ENCODE measurements around the gene SOCS1.
"Not testable (repeated sequence)": the region's sequence is repeated elsewhere in the genome, so short reads cannot be mapped to it uniquely, and the experiment has no call there.

The SOCS1 gene, protein sequence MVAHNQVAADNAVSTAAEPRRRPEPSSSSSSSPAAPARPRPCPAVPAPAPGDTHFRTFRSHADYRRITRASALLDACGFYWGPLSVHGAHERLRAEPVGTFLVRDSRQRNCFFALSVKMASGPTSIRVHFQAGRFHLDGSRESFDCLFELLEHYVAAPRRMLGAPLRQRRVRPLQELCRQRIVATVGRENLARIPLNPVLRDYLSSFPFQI

DNA sequence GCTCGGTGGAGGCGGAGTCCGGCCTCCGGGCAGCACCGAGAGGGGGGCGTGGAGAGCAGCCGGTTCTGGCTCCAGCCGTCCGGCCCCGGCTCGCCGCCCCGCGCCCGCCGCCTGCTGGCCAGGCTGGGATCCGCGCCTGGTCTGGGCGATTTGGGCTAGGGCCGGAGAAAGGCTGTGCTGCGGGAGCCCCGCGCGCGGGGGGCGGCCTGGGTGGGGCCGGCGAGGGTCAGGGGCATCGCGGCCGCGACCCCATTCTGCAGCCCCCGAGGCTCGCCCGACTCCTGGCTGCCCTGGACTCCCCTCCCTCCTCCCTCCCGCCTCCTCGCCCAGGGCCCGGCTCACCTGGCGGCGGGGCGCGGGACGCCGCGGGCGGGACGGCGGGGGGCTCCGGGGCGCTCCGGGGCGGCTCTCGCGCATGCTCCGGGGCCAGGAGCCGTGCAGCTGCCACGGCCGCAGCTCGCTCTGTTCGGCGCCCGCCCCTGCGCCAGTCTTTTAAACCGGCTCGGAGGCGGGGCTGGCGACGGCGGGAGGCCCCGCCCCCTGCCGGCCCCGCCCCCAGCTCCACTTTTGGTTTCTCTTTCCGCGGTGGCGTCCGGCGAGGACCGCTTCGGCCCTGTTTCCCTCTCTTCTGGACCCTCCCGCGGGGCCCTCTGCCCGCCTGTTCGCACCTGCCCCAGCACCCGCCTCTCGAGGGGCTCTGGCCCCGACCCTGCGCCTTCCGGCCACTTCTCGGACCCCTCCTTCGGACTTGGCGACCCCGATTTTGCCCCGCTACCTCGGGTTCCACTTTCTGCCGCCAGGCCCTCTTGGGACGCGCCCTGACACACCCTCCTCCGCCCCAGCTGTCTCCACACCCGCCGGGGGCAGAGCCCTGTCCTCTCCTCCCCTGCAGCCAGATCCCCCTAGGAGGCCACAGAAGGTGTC, at the start of gene SOCS1:
SOCS1 (minus strand) TSS at position 468 of the 924 bp plus-strand sequence. CDS start 726 bp downstream, outside the sequence.
- in situ Hi-C loops (cut with MboI; ENCODE audit: low sequenced_read_pairs) = loop anchor here (10.0 kb wide), 1 partner anchor 281 kb away; no protein-coding TSS in a partner anchor

DNA sequence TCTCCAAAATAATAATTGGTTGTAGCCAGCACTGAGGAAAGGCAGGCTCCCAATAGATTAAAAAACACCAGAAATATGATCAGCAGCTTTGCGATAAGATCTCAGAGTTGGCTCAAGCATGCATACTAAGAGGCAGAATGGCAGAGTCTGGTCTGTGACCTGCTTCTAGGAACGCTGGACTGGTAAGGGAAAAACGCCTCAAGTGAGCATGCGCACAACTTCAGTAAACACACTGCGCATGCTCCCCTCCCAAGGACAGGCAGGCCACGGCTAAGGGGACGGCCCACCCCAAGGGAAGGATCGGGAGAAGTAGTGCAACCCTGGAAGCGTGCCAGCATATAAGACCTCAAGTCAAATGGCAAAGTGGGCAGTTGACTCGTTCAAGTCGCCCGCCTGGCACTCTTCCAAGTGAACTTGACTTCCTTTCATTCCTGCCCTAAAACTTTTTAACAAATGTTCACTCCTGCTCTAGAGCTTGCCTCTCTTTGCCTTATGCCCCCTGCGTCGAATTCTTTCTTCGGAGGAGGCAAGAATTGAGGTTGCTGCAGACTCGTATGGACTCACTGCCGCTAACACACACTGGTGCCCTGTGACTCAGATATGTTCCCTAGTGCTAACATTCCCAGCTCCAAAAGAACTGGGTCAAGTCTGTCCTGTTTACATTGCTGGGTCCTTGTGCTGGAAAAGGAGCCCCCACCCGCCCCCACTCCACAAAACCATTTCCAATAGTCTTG, 47.6 kb upstream of the SOCS1 start:
- in situ Hi-C loops (cut with MboI; ENCODE audit: low sequenced_read_pairs) = no loop called here

DNA sequence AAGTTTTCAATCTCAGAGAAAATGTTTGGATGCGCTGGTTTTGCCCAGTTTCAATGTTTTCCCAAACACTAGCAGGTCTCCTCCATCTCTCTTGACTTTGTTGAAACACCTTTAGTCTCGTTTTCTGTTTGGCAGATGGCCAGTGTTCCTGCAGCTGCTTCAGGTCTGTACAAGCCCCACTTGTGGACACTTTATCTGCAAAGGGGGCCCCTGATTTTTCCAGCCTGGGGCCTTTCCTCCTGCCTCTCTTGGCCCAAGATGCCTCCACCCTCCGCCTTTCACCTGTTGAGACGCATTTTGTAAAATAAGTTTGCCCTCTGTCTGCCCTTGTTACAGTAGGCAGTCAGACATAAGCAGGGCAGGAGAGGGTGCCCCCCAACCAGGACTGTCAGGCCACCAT, 47.0 kb upstream of the SOCS1 start:
- in situ Hi-C loops (cut with MboI; ENCODE audit: low sequenced_read_pairs) = no loop called here

DNA sequence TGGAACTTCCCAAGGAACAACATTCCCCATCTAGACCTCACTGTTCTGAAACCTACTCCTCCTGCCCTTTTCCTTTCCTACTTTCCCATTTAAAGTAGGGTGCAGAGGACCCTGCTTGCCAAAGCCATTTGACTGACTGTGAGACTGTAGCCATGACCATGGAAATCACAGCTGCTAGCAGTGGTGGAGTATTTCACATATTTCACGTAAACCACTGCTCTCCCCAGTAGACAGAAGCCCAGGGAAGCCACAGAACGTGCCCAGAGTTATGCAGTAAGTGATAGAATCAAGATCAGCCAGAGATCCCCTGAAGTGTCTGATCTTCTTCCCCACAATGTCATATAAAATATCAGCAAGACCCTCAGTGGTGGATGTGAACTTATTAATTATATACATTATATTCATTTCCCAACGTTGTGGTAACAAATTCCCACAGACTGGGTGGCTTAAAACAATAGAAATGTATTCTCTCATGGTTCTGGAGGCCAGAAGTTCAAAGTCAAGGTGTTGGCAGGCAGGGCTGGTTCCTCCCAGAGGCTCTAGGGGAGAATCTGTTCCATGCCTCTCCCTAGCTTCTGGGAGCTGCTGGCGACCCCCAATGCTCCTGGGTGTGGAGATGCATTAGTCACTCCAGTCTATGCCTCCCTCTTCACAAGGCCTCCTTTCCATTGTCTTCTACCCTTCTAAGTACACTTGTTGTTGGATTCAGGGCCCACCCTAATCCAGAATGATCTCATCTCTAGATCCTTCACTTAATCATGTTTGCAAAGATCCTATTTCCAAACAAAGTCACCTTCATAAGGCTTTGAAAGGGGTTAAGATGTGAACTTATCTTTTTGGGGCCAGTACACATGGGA, 45.9 kb upstream of the SOCS1 start:
- in situ Hi-C loops (cut with MboI; ENCODE audit: low sequenced_read_pairs) = no loop called here

DNA sequence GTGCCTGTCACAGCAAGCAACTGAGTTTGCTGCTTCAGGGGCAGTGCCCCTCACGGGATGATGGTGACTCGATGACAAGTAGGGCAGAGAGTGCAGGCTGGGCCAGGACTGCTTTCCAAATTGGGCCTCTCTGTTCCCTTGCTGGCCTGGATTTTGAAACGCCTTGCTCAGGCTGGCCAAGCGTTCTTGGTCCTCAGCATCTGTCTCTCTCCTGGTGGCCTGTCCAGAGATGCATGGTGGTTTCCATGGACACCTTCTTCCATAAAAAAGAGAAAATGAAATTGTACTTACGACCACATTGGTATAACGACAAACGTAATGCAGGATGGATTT, 44.5 kb upstream of the SOCS1 start:
- in situ Hi-C loops (cut with MboI; ENCODE audit: low sequenced_read_pairs) = no loop called here

DNA sequence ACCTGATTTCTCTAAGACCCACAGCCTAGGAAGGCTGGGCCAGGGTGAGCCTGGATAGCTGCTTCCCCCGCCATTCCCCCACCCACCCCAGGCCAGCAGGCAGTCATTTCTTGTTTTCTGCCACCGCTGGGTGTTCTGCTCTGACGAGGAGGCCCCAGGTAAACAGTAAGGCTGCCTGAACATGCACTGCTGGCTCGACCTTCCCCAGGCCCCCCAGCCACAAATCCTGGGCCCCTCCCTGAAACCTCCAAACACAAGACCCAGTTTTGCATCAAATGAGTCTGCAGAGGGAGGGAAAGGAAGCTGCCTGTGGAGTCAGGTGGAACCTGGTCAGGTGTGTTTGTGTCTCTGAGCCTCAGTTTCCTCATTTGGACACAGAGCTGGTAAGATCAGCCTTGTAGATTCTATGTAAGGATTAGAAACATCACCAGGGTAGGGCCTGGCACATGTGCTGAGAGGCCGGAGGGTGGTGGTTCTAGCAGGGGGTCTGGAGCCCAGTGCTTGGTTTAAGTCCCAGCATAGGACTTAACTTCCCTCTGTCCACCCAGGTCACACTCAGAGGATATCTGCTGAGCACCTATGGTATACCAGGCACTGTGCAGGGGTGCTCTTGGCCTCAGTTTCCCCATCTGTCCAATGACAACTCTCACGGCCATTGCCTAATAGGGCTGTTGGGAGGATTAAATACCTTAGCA, 44.0 kb upstream of the SOCS1 start:
- in situ Hi-C loops (cut with MboI; ENCODE audit: low sequenced_read_pairs) = no loop called here

DNA sequence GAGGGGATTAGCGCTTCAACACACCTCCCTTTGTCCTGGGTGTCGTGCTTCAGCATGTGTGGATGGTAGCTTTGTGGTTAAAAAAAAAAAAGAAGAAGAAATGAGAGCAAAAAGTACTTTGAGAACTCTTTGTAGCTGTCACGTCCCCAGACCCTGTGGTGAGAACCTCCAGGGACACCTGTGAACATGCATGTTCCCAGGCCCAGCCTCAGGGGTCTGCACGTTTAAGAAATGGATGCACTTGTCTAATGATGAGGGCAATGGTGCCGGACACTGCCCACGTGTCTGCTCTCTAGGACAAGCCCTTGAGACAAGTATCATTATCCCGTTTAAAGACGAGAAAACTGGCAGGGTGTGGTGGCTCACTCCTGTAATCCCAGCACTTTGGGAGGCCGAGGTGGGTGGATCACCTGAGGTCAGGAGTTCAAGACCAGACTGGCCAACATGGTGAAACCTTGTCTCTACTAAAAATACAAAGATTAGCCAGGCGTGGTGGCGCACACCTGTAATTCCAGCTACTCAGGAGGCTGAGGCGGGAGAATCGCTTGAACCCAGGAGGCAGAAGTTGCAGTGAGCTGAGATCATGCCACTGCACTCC, 43.0 kb upstream of the SOCS1 start:
- in situ Hi-C loops (cut with MboI; ENCODE audit: low sequenced_read_pairs) = not testable (repeated sequence)

DNA sequence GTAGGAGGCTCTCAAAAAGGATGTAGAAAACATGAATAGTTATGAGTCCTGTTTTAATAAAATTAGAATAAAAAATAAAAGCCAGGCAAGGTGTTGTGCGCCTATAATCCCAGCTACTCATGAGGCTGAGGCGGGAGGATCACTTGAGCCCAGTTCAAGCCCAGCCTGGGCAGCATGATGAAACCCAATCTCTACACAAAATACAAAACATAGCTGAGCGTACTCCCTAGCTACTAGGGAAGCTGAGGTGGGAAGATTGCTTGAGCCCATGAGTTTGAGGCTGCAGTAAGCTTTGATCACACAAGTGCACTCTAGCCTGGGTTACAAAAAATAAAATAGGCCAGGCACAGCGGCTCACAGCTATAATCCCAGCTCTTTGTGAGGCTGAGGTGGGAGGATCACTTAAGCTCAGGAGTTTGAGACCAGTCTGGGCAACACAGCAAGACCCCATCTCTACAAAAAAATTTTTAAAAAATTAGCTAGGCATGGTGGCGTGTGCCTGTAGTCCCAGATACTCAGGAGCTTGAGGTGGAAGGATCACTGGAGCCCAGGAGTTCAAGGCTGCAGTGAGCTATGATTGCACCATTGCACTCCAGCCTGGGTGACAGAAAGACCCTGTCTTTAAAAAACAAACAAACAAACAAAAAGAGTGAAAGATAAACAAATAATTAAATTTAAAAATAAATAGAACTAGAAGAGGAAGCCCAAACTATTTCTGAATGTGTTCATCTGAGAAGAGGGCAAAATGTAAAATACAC, 42.3 kb upstream of the SOCS1 start:
- in situ Hi-C loops (cut with MboI; ENCODE audit: low sequenced_read_pairs) = no loop called here

DNA sequence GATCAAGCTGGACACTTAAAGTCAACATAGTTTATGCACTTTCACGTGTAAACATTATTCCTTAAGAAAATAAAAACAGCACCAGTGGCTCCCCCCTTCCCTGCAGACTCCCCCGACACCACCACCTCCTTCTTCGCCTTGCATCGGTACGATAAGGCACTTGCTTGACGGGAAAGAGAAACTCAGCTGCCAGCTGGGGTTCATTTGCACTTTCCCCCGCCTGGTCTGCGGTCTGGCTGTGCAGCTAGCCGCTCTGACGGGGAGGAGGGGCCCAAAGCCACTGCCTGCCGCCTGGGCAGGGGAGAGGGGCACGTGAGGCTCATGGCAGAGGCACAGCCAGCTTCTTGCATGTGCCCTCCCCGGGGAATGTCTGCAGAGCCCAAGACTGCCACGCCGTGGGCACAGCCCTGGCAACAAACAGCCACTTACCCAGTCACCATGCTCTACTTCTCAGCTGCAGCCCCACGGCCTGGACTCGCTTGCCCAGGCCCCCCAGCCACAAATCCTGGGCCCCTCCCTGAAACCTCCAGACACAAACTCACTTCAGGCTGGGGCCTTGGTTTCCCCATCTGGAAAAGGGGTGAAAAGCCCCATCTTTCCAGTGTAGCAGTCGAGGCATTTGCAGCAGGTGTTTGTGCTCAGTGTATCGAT, 41.6 kb upstream of the SOCS1 start:
- in situ Hi-C loops (cut with MboI; ENCODE audit: low sequenced_read_pairs) = no loop called here

DNA sequence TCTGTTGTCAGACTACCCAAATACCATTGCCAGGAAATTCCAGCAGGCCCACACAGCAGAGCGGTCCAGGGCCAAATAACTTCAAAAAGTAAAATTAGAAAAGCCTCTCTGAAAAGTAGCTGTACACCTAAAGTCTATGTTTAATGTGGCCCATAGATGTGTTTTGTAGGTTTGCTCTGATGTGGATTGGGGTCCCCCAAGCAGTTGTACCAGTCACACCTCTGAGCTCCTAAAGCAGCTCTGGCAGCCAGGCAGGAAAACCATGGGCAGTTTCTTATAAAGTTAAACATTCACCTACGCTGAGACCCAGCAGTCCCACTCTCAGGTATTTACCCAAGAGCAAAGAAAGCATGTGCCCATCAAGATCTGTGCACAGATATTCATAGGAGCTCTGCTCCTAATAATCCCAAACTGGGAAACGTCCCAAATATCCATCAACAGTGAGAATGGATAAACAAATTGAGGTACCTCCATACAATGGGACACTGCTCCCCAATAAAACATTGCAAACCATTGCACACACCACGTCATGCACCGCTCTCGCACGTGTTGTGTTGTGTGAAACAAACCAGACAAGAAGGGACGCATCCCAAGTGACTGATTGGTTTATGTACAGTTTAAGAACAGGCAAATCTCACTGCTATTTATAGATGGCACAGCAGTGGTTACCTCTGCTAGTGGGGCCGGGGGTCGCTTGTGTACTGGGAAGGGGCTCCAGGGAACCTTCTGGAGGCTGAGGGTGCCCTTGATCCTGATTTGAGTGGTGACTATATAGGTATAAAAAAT, 40.9 kb upstream of the SOCS1 start:
- in situ Hi-C loops (cut with MboI; ENCODE audit: low sequenced_read_pairs) = no loop called here

DNA sequence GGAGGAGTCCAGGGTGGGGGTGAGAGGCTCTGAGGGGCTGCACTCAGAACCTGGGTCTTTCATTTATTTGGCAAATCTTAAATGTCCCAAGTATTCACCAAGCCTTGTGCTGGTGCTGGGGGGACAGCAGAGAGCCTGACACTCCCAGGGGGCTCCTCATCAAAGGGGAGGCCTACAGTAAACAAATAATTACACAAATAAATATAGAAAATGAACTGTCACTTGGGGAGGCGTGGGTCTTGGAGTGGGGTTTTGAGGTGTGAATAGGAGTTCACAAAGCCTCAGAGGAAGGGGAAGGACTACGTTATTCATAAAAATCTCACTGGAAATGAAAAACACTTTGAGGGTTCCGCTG, 40.3 kb upstream of the SOCS1 start:
- in situ Hi-C loops (cut with MboI; ENCODE audit: low sequenced_read_pairs) = no loop called here

DNA sequence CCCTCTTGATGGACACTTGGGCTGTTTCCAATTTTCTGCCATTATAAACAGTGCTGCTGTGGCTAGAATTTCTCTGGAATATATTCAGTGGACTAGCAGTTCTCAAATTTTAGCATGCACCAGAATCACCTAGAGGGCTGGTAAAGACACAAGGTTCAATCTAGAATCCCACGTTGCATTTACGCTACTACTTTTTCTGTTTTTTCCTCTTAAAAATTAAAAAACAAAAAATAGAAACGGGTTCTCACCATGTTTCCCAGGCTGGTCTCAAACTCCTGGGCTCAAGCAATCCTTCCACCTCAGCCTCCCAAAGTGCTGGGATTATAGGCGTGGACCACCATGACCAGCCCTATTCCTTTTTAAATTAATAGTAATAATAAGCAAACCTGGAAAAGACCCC, 39.7 kb upstream of the SOCS1 start:
- in situ Hi-C loops (cut with MboI; ENCODE audit: low sequenced_read_pairs) = no loop called here

DNA sequence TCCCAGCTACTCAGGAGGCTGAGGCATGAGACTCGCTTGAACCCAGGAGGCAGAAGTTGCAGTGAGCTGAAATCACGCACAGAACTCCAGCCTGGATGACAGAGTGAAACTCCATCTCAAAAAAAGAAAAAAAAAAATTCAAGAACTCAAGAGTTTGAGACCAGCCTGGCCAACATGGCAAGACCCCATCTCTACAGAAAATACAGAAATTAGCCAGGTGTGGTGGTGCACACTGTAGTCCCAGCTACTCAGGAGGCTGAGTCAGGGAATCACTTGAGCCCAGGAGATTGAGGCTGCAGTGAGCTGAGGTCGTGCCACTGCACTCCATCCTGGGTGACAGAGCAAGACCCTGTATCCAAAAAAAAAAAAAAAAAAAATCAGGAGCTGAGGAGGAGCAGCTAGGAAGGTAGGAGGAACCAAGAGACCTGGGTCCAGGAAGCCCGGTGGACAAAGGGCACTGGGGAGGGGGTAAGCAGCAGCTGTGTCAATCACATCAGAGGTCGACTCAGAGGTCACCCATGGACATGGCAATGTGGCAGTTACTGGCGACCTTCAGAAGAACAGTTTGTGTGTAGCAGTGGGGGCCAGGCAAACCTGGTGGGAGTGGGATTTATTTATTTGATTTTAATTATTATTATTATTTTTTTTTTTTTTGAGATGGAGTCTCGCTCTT, 36.2 kb upstream of the SOCS1 start:
- in situ Hi-C loops (cut with MboI; ENCODE audit: low sequenced_read_pairs) = no loop called here

DNA sequence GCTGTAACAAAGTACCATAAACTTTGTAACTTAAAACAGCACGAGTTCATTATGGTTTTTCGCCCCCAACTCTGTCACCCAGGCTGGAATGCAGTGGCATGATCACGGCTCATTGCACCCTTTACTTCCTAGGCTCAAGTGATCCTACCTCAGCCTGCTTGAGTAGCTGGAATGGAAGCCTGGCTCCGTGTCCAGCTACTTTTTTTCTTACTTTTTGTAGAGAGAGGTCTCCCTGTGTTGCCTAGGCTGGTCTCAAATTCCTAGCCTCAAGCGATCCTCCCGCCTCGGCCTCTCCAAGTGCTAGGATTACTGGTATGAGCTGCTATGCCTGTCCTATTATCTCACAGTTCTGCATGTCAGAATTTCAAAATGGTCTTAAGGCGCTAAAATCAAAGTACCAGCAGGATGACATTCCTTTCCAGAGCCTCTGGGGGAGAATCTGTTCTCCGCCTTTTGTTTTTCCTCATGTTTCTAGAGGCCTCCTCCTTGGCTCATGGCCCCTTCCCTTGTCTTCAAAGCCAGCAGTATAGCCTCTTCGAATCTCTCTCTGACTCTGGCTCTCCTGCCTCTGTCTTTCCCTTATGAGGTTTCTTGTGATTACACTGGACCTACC, 35.2 kb upstream of the SOCS1 start:
- in situ Hi-C loops (cut with MboI; ENCODE audit: low sequenced_read_pairs) = no loop called here

DNA sequence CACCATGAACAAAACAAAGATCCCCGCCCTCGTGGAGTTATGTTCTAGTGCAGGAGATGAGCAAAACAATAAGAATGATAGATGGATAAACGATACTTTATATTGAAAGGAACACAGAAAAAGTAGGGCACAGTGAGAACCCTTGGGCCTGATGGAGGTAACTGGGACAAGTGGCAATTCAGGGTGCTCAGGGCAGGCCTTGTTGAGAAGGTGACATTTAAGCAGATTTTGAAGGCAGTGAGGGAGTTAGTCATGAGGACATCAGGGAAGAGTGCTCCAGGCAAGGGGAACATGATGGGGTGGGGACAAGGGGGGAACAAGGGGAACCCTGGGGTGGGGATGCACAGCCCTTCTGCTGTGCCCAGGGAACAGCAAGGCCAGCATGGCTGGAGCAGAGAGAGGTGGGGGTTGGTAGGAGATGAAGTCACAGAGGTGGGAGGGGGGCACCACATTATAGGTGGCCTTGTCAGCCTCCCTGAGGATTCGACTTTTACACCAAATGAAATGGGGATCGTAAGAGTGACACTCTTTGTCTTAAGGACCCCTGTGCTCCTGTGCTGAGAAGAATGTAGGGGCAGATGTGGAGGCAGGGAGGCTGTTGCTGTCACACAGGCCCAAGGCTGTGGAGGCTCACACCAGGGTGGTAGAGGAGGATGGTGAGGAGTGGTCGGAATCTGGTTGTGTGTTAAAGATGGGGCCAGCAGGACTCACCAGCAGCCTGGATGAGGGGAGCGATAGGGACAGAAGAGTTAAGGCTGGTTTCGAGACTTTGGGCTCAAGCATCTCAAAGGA, 34.3 kb upstream of the SOCS1 start:
- in situ Hi-C loops (cut with MboI; ENCODE audit: low sequenced_read_pairs) = no loop called here

DNA sequence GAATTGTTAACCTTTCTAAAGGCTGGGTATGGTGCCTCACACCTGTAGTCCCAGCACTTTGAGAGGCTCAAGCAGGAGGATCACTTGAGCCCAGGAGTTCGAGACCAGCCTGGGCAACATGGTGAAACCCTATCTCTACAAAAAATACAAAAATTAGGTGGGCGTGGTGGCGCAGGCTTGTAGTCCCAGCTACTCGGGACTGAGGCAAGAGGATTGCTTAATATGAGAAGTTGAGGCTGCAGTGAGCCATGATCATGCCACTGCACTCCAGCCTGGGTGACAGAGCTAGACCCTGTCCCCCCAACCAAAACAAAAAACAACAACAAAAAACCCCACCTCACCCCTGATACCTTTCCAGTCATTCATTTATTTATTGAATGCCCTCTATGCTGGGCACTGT, 33.7 kb upstream of the SOCS1 start:
- in situ Hi-C loops (cut with MboI; ENCODE audit: low sequenced_read_pairs) = not testable (repeated sequence)
